Astrocyte of the spinal cord (primary cell): ENCODE measurements around the gene KAZN.
"Not testable (repeated sequence)": the region's sequence is repeated elsewhere in the genome, so short reads cannot be mapped to it uniquely, and the experiment has no call there.

Experiments used
- DNase-seq: peaks from one replicate; pipeline ENCODE4 v3.0.0; 2011; ENCODE audit warnings: low read depth, low spot score
- H3K4me3 ChIP-seq: 2 replicates; pipeline ENCODE4 v1.5.1; 2011; ENCODE audit warnings: low read depth, mild to moderate bottlenecking, low read length, moderate library complexity
- in situ Hi-C: cut with HindIII; loops from 2 replicates; pipeline ENCODE4 v1.10.0; 2017; ENCODE audit warnings: low sequenced_read_pairs
- TF ChIP-seq, protein P1 (sequence below): IDR thresholded peaks from 2 replicates; pipeline ENCODE4 v1.5.1; 2012; ENCODE audit warnings: low read depth, mild to moderate bottlenecking, low read length, inconsistent platforms

KAZN gene

DNA sequence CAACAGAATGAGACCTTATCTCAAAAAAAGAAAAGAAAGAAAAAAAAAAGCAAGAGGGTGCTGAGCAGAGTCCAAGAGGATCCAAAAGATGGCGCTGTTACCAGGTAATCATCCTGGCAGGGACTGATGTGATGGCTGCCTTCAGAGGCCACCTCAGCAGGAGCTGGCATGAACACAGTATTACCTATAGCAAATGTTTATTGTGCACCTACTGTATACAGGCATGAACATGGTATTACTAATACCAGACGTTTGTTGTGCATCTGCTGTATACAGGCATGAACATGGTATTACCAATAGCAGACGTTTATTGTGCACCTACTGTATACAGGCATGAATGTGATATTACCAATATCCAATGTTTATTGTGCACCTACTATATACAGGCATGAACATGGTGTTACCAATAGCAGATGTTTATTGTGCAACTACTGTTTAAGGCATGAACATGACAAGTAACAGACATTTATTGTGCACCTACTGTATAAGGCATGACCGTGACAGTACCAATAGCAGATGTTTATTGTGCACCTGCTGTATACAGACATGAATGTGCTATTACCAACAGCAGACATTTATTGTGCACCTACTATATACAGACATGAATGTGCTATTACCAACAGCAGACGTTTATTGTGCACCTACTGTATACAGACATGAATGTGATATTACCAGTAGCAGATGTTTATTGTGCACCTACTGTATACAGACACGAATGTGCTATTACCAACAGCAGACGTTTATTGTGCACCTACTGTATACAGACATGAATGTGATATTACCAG lies 439.9 kb downstream of the KAZN start:
- no peak overlapping the region for H3K4me3 ChIP-seq
- in situ Hi-C loops, result no loop called here
- DNase-seq, result peak; percentile 21
- TF ChIP-seq, protein P1, sequence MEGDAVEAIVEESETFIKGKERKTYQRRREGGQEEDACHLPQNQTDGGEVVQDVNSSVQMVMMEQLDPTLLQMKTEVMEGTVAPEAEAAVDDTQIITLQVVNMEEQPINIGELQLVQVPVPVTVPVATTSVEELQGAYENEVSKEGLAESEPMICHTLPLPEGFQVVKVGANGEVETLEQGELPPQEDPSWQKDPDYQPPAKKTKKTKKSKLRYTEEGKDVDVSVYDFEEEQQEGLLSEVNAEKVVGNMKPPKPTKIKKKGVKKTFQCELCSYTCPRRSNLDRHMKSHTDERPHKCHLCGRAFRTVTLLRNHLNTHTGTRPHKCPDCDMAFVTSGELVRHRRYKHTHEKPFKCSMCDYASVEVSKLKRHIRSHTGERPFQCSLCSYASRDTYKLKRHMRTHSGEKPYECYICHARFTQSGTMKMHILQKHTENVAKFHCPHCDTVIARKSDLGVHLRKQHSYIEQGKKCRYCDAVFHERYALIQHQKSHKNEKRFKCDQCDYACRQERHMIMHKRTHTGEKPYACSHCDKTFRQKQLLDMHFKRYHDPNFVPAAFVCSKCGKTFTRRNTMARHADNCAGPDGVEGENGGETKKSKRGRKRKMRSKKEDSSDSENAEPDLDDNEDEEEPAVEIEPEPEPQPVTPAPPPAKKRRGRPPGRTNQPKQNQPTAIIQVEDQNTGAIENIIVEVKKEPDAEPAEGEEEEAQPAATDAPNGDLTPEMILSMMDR, result peak; percentile 41

DNA sequence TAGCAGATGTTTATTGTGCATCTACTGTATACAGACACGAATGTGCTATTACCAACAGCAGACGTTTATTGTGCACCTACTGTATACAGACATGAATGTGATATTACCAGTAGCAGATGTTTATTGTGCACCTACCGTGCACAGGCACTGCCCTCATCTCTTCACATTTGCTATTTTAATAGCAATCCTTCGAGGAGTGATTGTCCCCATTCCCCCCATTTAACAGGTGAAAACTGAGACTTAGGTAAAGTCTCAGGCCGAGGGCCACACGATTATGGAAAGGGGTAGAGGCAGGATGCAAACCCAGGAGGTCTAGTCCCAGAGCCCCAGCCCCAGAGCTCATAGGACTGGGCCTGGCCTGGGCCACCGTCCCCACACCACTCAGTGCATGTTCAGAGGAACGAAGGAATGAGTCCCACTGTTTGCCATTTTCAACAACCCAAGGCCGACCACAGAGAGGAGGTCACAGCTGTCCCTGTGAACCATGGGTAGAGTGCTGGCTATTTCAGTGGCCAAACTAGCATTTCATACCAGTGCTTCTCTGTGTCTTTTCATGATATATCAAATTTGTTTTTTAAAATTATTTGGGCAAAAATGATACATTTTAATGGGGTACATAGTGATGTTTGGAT lies 440.6 kb downstream of the KAZN start:
- in situ Hi-C loops, result no loop called here
- TF ChIP-seq, protein P1, result no peak
- DNase-seq, result no peak
- no peak overlapping the region for H3K4me3 ChIP-seq

DNA sequence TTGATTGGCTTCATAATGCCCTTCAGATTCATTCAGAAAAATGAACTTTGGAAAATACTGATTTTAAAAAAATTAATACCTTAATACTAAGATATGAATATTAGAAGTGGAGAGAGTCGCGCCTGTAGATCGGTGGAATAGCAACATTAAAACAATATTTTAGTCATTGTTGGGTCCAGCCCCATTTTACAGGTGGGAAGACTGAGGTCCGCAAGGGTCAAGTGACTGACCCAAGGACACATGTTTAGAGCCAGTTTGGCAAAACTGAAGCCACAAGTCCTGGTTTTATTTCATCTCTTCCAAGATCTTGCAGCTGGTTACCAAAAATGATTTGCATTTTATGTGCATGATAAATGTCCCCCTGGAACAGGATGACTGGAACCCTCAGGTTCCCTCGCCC lies 441.4 kb downstream of the KAZN start:
- in situ Hi-C loops, result no loop called here
- TF ChIP-seq, protein P1, result no peak
- H3K4me3 ChIP-seq, result no peak overlapping the region
- DNase-seq, result no peak

DNA sequence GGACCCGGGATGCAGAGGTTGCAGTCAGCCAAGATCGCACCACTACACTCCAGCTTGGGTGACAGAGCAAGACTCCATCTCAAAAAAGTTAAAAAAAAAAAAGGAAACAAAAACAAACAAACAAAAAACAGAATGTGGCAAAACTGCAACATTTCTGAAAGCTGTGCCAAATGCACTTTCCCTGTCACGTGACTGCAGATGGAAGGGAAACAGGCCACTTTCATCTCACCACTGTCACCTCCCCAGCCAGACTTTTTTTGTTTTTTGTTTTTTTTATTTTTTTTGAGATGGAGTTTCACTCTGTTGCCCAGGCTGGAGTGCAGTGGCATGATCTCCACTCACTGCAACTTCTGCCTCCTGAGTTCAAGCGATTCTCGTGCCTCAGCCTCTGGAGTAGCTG lies 442.2 kb downstream of the KAZN start:
- in situ Hi-C loops, result not testable (repeated sequence)

DNA sequence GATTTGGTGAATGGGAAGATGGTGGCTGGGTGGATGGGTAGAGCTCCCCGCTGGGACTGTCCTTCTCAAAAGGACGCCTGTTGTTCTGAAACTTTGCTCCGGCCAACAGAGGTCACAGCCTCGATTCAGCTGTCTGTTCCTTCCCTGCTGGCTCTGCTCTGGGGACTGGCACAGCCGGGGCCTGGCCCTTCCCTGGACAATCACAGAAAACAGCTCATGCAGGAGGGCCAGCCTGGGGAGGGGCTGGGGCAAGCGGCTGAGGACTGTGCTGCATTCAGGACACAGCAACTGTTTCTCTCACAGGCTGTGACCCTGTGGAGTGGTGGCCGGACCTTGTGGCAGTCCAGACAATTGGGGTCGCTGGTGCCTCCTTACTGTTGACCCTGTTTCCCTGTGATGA lies 444.4 kb downstream of the KAZN start:
- DNase-seq, result no peak
- TF ChIP-seq, protein P1, result no peak

More for the DNA sequence above, 442.2 kb downstream of the KAZN start:
- DNase-seq, H3K4me3 ChIP-seq: not testable (repeated sequence)

DNA sequence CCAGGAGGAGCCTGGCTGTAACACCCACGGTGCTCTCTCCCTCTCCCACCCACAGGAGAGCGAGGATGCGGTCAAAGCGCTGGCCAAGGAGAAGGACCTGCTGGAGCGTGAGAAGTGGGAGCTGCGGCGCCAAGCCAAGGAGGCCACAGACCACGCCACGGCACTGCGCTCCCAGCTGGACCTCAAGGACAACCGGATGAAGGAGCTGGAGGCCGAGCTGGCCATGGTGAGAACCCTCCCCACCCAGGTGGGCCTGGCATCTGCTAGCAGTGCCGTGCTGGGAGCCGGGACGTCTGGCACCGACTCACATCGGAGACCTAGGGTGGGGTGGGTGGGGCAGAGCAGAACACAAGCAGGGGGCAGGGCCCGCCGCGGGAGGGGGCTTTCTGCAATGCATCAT lies 445.4 kb downstream of the KAZN start:
- no peak overlapping the region for H3K4me3 ChIP-seq
- no peak for DNase-seq
- TF ChIP-seq, protein P1, result no peak
- in situ Hi-C loops, result no loop called here

More for the DNA sequence above, 444.4 kb downstream of the KAZN start:
- in situ Hi-C loops, result no loop called here
- no peak overlapping the region for H3K4me3 ChIP-seq

DNA sequence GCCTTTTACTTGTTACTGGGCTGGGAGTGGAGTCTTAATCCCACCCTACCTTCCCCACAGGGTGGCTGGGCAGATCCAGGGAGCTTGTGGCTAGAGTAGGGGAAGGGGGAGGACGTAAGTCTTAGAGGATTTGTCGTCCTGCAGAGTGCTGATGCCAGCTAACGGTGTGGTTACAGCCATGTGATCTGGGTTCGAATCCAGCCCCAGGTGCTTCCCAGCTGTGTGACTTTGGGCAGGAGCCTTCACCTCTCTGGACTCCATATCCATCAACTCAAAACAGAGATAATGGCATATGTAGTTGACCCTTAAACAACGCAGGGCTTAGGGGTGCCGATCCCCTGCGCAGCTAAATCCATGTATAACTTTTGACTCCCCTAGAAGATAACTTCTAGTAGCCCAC lies 446.6 kb downstream of the KAZN start:
- DNase-seq, result no peak
- H3K4me3 ChIP-seq, result no peak overlapping the region
- TF ChIP-seq, protein P1, result no peak
- in situ Hi-C loops, result no loop called here
